ENCODE results near the gene B3GAT1.

The B3GAT1 gene

GRCh38 chr11:134407321-134407828 is 4.7 kb downstream of the B3GAT1 start:
- POLR2A ChIA-PET, result interaction anchor here (0.7 kb wide), 1 partner anchor 35 kb away, joined by 3 read pairs; no protein-coding TSS in a partner anchor
- CTCF ChIA-PET, result interaction anchor here (0.6 kb wide), 1 partner anchor 448 kb away, joined by 3 read pairs; no protein-coding TSS in a partner anchor
- no peak for TF ChIP-seq LEF1 (IDR thresholded peaks at IDR 0.05; ENCODE audit: borderline replicate concordance)
- TF ChIP-seq TARDBP (IDR thresholded peaks at IDR 0.05), result no peak
- TF ChIP-seq ARNT (IDR thresholded peaks at IDR 0.05), result no peak
- no peak for TF ChIP-seq L3MBTL2 (conservative IDR thresholded peaks at IDR 0.05)
- TF ChIP-seq FOXA1 (IDR thresholded peaks at IDR 0.05), result no peak
- no peak for TF ChIP-seq CTBP1 (IDR thresholded peaks at IDR 0.05; ENCODE audit: borderline replicate concordance)
- TF ChIP-seq PKNOX1 (IDR thresholded peaks at IDR 0.05), result no peak
- TF ChIP-seq FOXK2 (IDR thresholded peaks at IDR 0.05), result no peak
- TF ChIP-seq ZNF384 (IDR thresholded peaks at IDR 0.05), result no peak
- no peak for TF ChIP-seq HDGF (IDR thresholded peaks at IDR 0.05; ENCODE audit: borderline replicate concordance)
- no peak for TF ChIP-seq FOXM1 (IDR thresholded peaks at IDR 0.05; ENCODE audit: borderline replicate concordance)
- no peak for TF ChIP-seq SUZ12 (IDR thresholded peaks at IDR 0.05)
- no peak for TF ChIP-seq SP1 (IDR thresholded peaks at IDR 0.05)
- no peak for TF ChIP-seq NFRKB (IDR thresholded peaks at IDR 0.05)
- no peak for TF ChIP-seq ELF4 (IDR thresholded peaks at IDR 0.05)
- no peak for TF ChIP-seq BHLHE40 (IDR thresholded peaks at IDR 0.05; ENCODE audit: borderline replicate concordance)
- DNase-seq (ENCODE audit: extremely low spot score), result no peak

- TF ChIP-seq ELF4 (IDR thresholded peaks at IDR 0.05) (no peak), FOXK2 (IDR thresholded peaks at IDR 0.05) (no peak), PKNOX1 (IDR thresholded peaks at IDR 0.05) (no peak), LEF1 (IDR thresholded peaks at IDR 0.05; ENCODE audit: borderline replicate concordance) (no peak), L3MBTL2 (conservative IDR thresholded peaks at IDR 0.05) (no peak)
- ChIA-PET CTCF (interaction anchor here (0.6 kb wide), 1 partner anchor 449 kb away, joined by 3 read pairs; no protein-coding TSS in a partner anchor), POLR2A (no interaction called here)
- no peak for DNase-seq (ENCODE audit: extremely low spot score)
These were observed 5.5 kb downstream of the B3GAT1 start for GRCh38 chr11:134406264-134407185.

GRCh38 chr11:134405841-134406240 is 6.2 kb downstream of the B3GAT1 start:
- no peak for DNase-seq (ENCODE audit: extremely low spot score)
- POLR2A ChIA-PET, result no interaction called here
- CTCF ChIA-PET, result no interaction called here
- TF ChIP-seq ARNT (IDR thresholded peaks at IDR 0.05) (no peak), HDGF (IDR thresholded peaks at IDR 0.05; ENCODE audit: borderline replicate concordance) (no peak), L3MBTL2 (conservative IDR thresholded peaks at IDR 0.05) (no peak)

GRCh38 chr11:134405436-134405835 is 6.6 kb downstream of the B3GAT1 start:
- CTCF ChIA-PET, result no interaction called here
- no peak for TF ChIP-seq SP1 (IDR thresholded peaks at IDR 0.05)
- no peak for TF ChIP-seq ELF4 (IDR thresholded peaks at IDR 0.05)
- no peak for TF ChIP-seq BHLHE40 (IDR thresholded peaks at IDR 0.05; ENCODE audit: borderline replicate concordance)
- no peak for TF ChIP-seq ARNT (IDR thresholded peaks at IDR 0.05)
- TF ChIP-seq CTBP1 (IDR thresholded peaks at IDR 0.05; ENCODE audit: borderline replicate concordance), result no peak
- no peak for TF ChIP-seq NFRKB (IDR thresholded peaks at IDR 0.05)
- TF ChIP-seq FOXK2 (IDR thresholded peaks at IDR 0.05), result no peak
- no peak for TF ChIP-seq L3MBTL2 (conservative IDR thresholded peaks at IDR 0.05)
- TF ChIP-seq FOXM1 (IDR thresholded peaks at IDR 0.05; ENCODE audit: borderline replicate concordance), result no peak
- no peak for TF ChIP-seq LEF1 (IDR thresholded peaks at IDR 0.05; ENCODE audit: borderline replicate concordance)
- no peak for TF ChIP-seq FOXA1 (IDR thresholded peaks at IDR 0.05)
- no peak for TF ChIP-seq PKNOX1 (IDR thresholded peaks at IDR 0.05)
- TF ChIP-seq ZNF384 (IDR thresholded peaks at IDR 0.05), result no peak
- no peak for TF ChIP-seq SUZ12 (IDR thresholded peaks at IDR 0.05)
- TF ChIP-seq TARDBP (IDR thresholded peaks at IDR 0.05), result no peak
- no peak for DNase-seq (ENCODE audit: extremely low spot score)
- POLR2A ChIA-PET, result no interaction called here

GRCh38 chr11:134404575-134405341 is 7.3 kb downstream of the B3GAT1 start:
- TF ChIP-seq PKNOX1 (IDR thresholded peaks at IDR 0.05) (no peak), ARNT (IDR thresholded peaks at IDR 0.05) (no peak), FOXA1 (IDR thresholded peaks at IDR 0.05) (no peak), SUZ12 (IDR thresholded peaks at IDR 0.05) (no peak), SP1 (IDR thresholded peaks at IDR 0.05) (no peak), NFRKB (IDR thresholded peaks at IDR 0.05) (no peak), CTBP1 (IDR thresholded peaks at IDR 0.05; ENCODE audit: borderline replicate concordance) (no peak), FOXK2 (IDR thresholded peaks at IDR 0.05) (no peak), ZNF384 (IDR thresholded peaks at IDR 0.05) (no peak), FOXM1 (IDR thresholded peaks at IDR 0.05; ENCODE audit: borderline replicate concordance) (no peak), TARDBP (IDR thresholded peaks at IDR 0.05) (no peak)
- ChIA-PET POLR2A (no interaction called here), CTCF (no interaction called here)
- DNase-seq (ENCODE audit: extremely low spot score), result no peak

Measured in HEK293T (cell line).